HepG2 (cell line): ENCODE data around the gene SDC1. TPM values are rescaled to one million over a fixed set of nuclear protein-coding genes. Genes with fewer than 3 reads are reported as not detected.

Experiments used
- E2F2 ChIP-seq: sonication (generic); formaldehyde crosslinking; IDR thresholded peaks from 2 replicates; pipeline ENCODE4 v1.4.0; 2020; ENCODE audit warnings: missing genetic modification reagents, borderline replicate concordance
- ETV5 ChIP-seq: IDR thresholded peaks from 2 replicates; pipeline ENCODE4 v1.6.1; 2018; ENCODE audit warnings: missing biosample characterization, missing genetic modification reagents, inconsistent platforms, borderline replicate concordance
- HNF1A ChIP-seq, 2 experiments: sonication (generic) in 1 of 2; formaldehyde crosslinking in 1 of 2; IDR thresholded peaks; 2 replicates each; pipeline versions ENCODE4 v1.4.0 to v1.6.1; 2016 to 2020; ENCODE audit warnings: borderline replicate concordance in 1 of 2, low read depth in 1 of 2, mild to moderate bottlenecking in 1 of 2, missing genetic modification reagents in 1 of 2
- IKZF4 ChIP-seq: sonication (generic); formaldehyde crosslinking; IDR thresholded peaks from 2 replicates; pipeline ENCODE4 v1.5.1; 2020; ENCODE audit warnings: borderline replicate concordance, mild to moderate bottlenecking, low read depth, missing genetic modification reagents; ENCODE audit errors: not compliant biosample characterization
- SRSF1 ChIP-seq: fragments of 200-400 bp; formaldehyde crosslinking; optimal IDR thresholded peaks from 2 replicates; pipeline ENCODE3; 2017; ENCODE audit warnings: mild to moderate bottlenecking, low read depth, low read length, moderate library complexity
- TFDP1 ChIP-seq: IDR thresholded peaks from 2 replicates; pipeline ENCODE4 v1.6.1; 2016; ENCODE audit warnings: missing compliant biosample characterization, missing genetic modification reagents, borderline replicate concordance
- THAP11 ChIP-seq: IDR thresholded peaks from 2 replicates; pipeline ENCODE4 v1.6.1; 2016; ENCODE audit warnings: missing biosample characterization, missing genetic modification reagents
- TRAFD1 ChIP-seq: sonication (generic); formaldehyde crosslinking; IDR thresholded peaks from 2 replicates; pipeline ENCODE4 v1.5.1; 2020; ENCODE audit warnings: missing genetic modification reagents, mild to moderate bottlenecking, borderline replicate concordance
- ZHX1 ChIP-seq: sonication (generic); formaldehyde crosslinking; IDR thresholded peaks from 2 replicates; pipeline ENCODE4 v1.8.1; 2022; ENCODE audit warnings: low read depth, mild to moderate bottlenecking, missing genetic modification reagents
- ZIK1 ChIP-seq: sonication (generic); formaldehyde crosslinking; IDR thresholded peaks from 2 replicates; pipeline ENCODE4 v1.5.0; 2020; ENCODE audit warnings: mild to moderate bottlenecking, low read depth, missing genetic modification reagents, borderline replicate concordance
- ZNF121 ChIP-seq: sonication (generic); formaldehyde crosslinking; IDR thresholded peaks from 2 replicates; pipeline ENCODE4 v1.5.0; 2020; ENCODE audit warnings: mild to moderate bottlenecking, missing genetic modification reagents
- ZNF18 ChIP-seq: sonication (generic); formaldehyde crosslinking; IDR thresholded peaks from 2 replicates; pipeline ENCODE4 v1.8.0; 2022; ENCODE audit warnings: mild to moderate bottlenecking, missing genetic modification reagents; ENCODE audit not compliant: insufficient replicate concordance
- ZNF780A ChIP-seq: sonication (generic); formaldehyde crosslinking; IDR thresholded peaks from 2 replicates; pipeline ENCODE4 v1.8.0; 2022; ENCODE audit warnings: mild to moderate bottlenecking, missing genetic modification reagents, moderate library complexity
- polyA plus RNA-seq, 8 experiments: library from polyadenylated mRNA; depleted of rRNA in 3 of 8; stranded (reverse) in 7 of 8; unstranded in 1 of 8; fragments of >200 nt; fragmentation: Illumina TruSeq in 4 of 8; extraction: Trizol in 4 of 8; gene quantifications; 2 replicates each; pipeline versions ENCODE4 v1.2.1 to v1.2.3, GENCODE V29; 2011 to 2016; ENCODE audit warnings: low read depth in 4 of 8, missing spikeins in 1 of 8, mixed read lengths in 1 of 8; ENCODE audit not compliant: insufficient read depth in 1 of 8
- total RNA-seq, 5 experiments: library from RNA; depleted of rRNA; stranded (reverse); fragments of >200 nt; fragmentation: Illumina TruSeq; extraction: Trizol; gene quantifications; 2 replicates each; pipeline ENCODE4 v1.2.3, GENCODE V29; 2016; ENCODE audit warnings: low read depth in 1 of 5

SDC1 gene
- total and polyA plus RNA-seq, 2 of the 13 experiments (the other 11 are each of a cell fraction or from before 2014, with no cell fraction given) = 108 to 119 TPM

GRCh38 chr2:20222769-20223406, 2.0 kb downstream of the SDC1 start (continued):
- no peak for TF ChIP-seq TFDP1 (CRISPR knock-in tag)
- TF ChIP-seq ETV5 (CRISPR knock-in tag) = no peak
- TF ChIP-seq THAP11 (CRISPR knock-in tag) = no peak
- TF ChIP-seq TRAFD1 (CRISPR knock-in tag) = no peak
- no peak for TF ChIP-seq HNF1A (IDR thresholded peaks at IDR 0.05; ENCODE audit: low read depth)
- TF ChIP-seq HNF1A (CRISPR knock-in tag; IDR thresholded peaks at IDR 0.05; ENCODE audit: borderline replicate concordance) = no peak
- TF ChIP-seq ZNF780A (CRISPR knock-in tag) = no peak
- TF ChIP-seq ZNF18 (CRISPR knock-in tag) = no peak
- no peak for TF ChIP-seq ZNF121 (CRISPR knock-in tag)
- TF ChIP-seq E2F2 = no peak
- no peak for TF ChIP-seq ZHX1 (CRISPR knock-in tag)
- TF ChIP-seq SRSF1 = no peak
- TF ChIP-seq ZIK1 (CRISPR knock-in tag) = no peak; the same call in 1 of the 2 replicates
- peak; percentile 29 for TF ChIP-seq IKZF4 (CRISPR knock-in tag)
